Keratinocyte (primary cell): ENCODE measurements around the gene OTUD7B. TPM values are rescaled to one million over a fixed set of nuclear protein-coding genes. Genes with fewer than 3 reads are reported as not detected.

ENCODE experiments used
- DNase-seq: peaks from one replicate; pipeline ENCODE4 v3.0.0-alpha.2; 2011; ENCODE audit warnings: low read depth, missing footprints, low spot score
- FAIRE-seq: peaks from 2 replicates; lab custom pipeline; 2011; peaks lifted over from hg19 to GRCh38; lab: Jason Lieb, UNC
- H2AFZ ChIP-seq: 2 replicates; pipeline ENCODE4 v1.6.0; 2012; ENCODE audit warnings: low read length, control low read depth, inconsistent platforms; ENCODE audit not compliant: control insufficient read depth
- H3K27ac ChIP-seq: 2 replicates; pipeline ENCODE4 v1.5.1; 2011; ENCODE audit warnings: low read length; ENCODE audit not compliant: control insufficient read depth, insufficient read depth
- H3K27me3 ChIP-seq: 3 replicates; pipeline ENCODE4 v1.6.0; 2011; ENCODE audit warnings: low read length; ENCODE audit not compliant: control insufficient read depth, insufficient read depth; ENCODE audit errors: extremely low read depth
- H3K36me3 ChIP-seq, 2 experiments: 2 replicates in 1 of 2; 3 replicates in 1 of 2; pipeline ENCODE4 v1.5.1; 2011; ENCODE audit warnings: low read length in 2 of 2, mild to moderate bottlenecking in 1 of 2; ENCODE audit not compliant: control insufficient read depth in 2 of 2, insufficient read depth in 2 of 2; ENCODE audit errors: extremely low read depth in 1 of 2
- H3K4me1 ChIP-seq: 3 replicates; pipeline ENCODE4 v1.5.1; 2011; ENCODE audit warnings: low read length; ENCODE audit not compliant: control insufficient read depth, insufficient read depth; ENCODE audit errors: extremely low read depth
- H3K4me2 ChIP-seq: 3 replicates; pipeline ENCODE4 v1.6.0; 2011; ENCODE audit warnings: low read depth, low read length; ENCODE audit not compliant: control insufficient read depth, insufficient read depth; ENCODE audit errors: extremely low read depth
- H3K4me3 ChIP-seq, 3 experiments: fragments of 200-600 bp in 1 of 3; sonication (generic) in 1 of 3; 2 replicates in 2 of 3; 3 replicates in 1 of 3; pipeline ENCODE4 v1.5.1; 2011 to 2016; ENCODE audit warnings: low read length in 3 of 3, mild to moderate bottlenecking in 3 of 3, control low read depth in 2 of 3, inconsistent platforms in 1 of 3, low read depth in 1 of 3, mixed read lengths in 1 of 3, mixed run types in 1 of 3, moderate library complexity in 1 of 3; ENCODE audit not compliant: control insufficient read depth in 2 of 3, insufficient read depth in 2 of 3; ENCODE audit errors: extremely low read depth in 1 of 3
- H3K79me2 ChIP-seq: 2 replicates; pipeline ENCODE4 v1.6.0; 2012; ENCODE audit warnings: low read length; ENCODE audit not compliant: control insufficient read depth, insufficient read depth
- H3K9ac ChIP-seq: 3 replicates; pipeline ENCODE4 v1.6.0; 2011; ENCODE audit warnings: low read length; ENCODE audit not compliant: control insufficient read depth, insufficient read depth; ENCODE audit errors: extremely low read depth
- H3K9me1 ChIP-seq: 3 replicates; pipeline ENCODE4 v1.6.0; 2011; ENCODE audit warnings: low read length; ENCODE audit not compliant: control insufficient read depth, insufficient read depth; ENCODE audit errors: extremely low read depth
- H3K9me3 ChIP-seq: 2 replicates; pipeline ENCODE4 v1.5.1; 2012; ENCODE audit warnings: low read depth, low read length; ENCODE audit not compliant: control insufficient read depth
- H4K20me1 ChIP-seq: 3 replicates; pipeline ENCODE4 v1.6.0; 2011; ENCODE audit warnings: low read length; ENCODE audit not compliant: control insufficient read depth, insufficient read depth; ENCODE audit errors: extremely low read depth
- CTCF ChIP-seq, 3 experiments: IDR thresholded peaks in 1 of 3; conservative IDR thresholded peaks in 1 of 3; optimal IDR thresholded peaks in 1 of 3; 2 replicates in 2 of 3; 3 replicates in 1 of 3; pipeline versions ENCODE3 to v1.5.1; 2011; ENCODE audit warnings: low read length in 3 of 3, mild to moderate bottlenecking in 3 of 3, moderate library complexity in 2 of 3, control low read depth in 1 of 3, inconsistent platforms in 1 of 3; ENCODE audit not compliant: insufficient read depth in 2 of 3; ENCODE audit errors: extremely low read depth in 1 of 3
- EZH2 ChIP-seq: IDR thresholded peaks from one replicate; pipeline ENCODE4 v1.6.1; 2012; ENCODE audit warnings: inconsistent platforms, mild to moderate bottlenecking, low read length, moderate library complexity
- dilution Hi-C: fragments of 300-500 bp; cut with MboI; formaldehyde crosslinking; loops from one replicate; pipeline ENCODE4 v1.7.0; 2020; ENCODE audit warnings: low sequenced_read_pairs; ENCODE audit not compliant: extremely low pct_ligation_motif_present
- polyA plus RNA-seq, 5 experiments: library from polyadenylated mRNA; depleted of rRNA in 3 of 5; stranded (reverse) in 3 of 5; stranded (forward) in 1 of 5; unstranded in 1 of 5; fragments of >200 nt; gene quantifications; 1 replicate in 1 of 5; 2 replicates in 3 of 5; 3 replicates in 1 of 5; pipeline versions ENCODE4 v1.2.1 to v1.2.3, GENCODE V29; 2011 to 2012; ENCODE audit warnings: missing spikeins in 2 of 5, low read depth in 1 of 5, low replicate concordance in 1 of 5

Gene OTUD7B
- polyA plus RNA-seq, 1 donor (not counting 4 experiments of a cell fraction or from before 2014, with no cell fraction given) = 8.7 TPM

DNA sequence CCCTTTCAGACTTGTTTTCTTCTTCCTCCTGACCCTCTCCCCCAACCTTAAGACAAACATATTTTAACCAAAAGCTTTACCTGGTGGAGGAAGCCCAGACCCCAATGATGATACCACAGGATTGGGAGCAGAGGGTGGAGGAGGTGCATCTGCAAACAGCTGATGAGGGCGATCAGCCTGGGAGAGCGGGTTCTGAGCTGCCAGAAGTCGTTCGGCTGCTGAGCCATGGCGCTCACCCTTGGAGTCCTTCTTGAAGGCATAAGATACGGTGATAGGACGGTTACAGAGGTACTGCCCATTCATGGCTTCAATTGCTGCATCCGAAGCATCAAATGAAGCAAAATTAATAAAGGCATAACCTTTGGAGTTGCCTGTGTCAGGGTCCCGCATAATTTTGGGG lies 84.2 kb downstream of the OTUD7B start:
- H3K9me1 ChIP-seq = no peaks in the 10 kb centered on the region
- peaks cover 26% of the 10 kb centered on the region for H3K4me1 ChIP-seq
- H3K36me3 ChIP-seq = peaks cover 31 to 40% of the 10 kb centered on the region in 2 experiments
- peak overlapping the region in 1 of 3 experiments; percentile 97 for H3K4me3 ChIP-seq
- peaks cover 3% of the 10 kb centered on the region for H4K20me1 ChIP-seq
- dilution Hi-C loops = no loop called here
- TF ChIP-seq CTCF (optimal IDR thresholded peaks at IDR 0.05 in 1 of 3, IDR thresholded peaks at IDR 0.05 in 1 of 3, conservative IDR thresholded peaks at IDR 0.05 in 1 of 3; ENCODE audit: extremely low read depth in 1 of 3, insufficient read depth in 2 of 3, low read length in 3 of 3) (no peak), EZH2 (no peak)
- no peaks in the 10 kb centered on the region for H3K9me3 ChIP-seq
- peaks cover 33% of the 10 kb centered on the region for H3K79me2 ChIP-seq
- DNase-seq (no peak), FAIRE-seq (no peak)
- no peak overlapping the region for H2AFZ ChIP-seq
- no peak overlapping the region for H3K27ac ChIP-seq
- H3K27me3 ChIP-seq = no peaks in the 10 kb centered on the region
- peak overlapping the region; percentile 82 for H3K4me2 ChIP-seq
- no peak overlapping the region for H3K9ac ChIP-seq

DNA sequence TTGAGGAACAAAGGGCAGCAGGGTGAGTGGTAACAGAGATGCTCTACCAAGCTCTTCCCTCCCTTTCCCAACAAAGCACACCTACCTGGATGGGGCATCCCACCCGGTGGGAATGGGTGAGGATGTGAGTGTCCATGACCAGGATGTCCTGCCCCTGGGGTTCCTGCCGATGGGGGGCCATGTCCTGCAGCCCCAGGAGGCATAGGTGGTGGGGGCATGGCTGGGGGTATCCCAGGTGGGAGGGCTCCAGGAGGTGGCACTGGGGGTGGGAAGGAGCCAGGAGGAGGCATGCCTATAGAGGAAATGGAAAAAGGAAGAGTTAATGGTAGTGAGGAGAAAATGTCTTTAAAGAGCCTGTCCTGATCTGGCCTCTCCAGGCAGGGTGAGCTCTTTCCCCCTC lies 84.8 kb downstream of the OTUD7B start:
- Histone ChIP-seq H3K27me3 (no peaks in the 10 kb centered on the region), H3K27ac (no peak overlapping the region), H3K4me3 (peak overlapping the region in 1 of 3 experiments; percentile 97), H4K20me1 (peaks cover 3% of the 10 kb centered on the region), H2AFZ (no peak overlapping the region), H3K9me1 (no peaks in the 10 kb centered on the region), H3K4me1 (peaks cover 20% of the 10 kb centered on the region), H3K36me3 (peaks cover 31 to 40% of the 10 kb centered on the region in 2 experiments), H3K4me2 (peak overlapping the region; percentile 82), H3K9me3 (no peaks in the 10 kb centered on the region), H3K9ac (no peak overlapping the region), H3K79me2 (peaks cover 33% of the 10 kb centered on the region)
- no peak for DNase-seq
- no peak for FAIRE-seq
- dilution Hi-C loops = no loop called here
- TF ChIP-seq EZH2 (no peak), CTCF (optimal IDR thresholded peaks at IDR 0.05 in 1 of 3, IDR thresholded peaks at IDR 0.05 in 1 of 3, conservative IDR thresholded peaks at IDR 0.05 in 1 of 3; ENCODE audit: extremely low read depth in 1 of 3, insufficient read depth in 2 of 3, low read length in 3 of 3) (no peak)
